Measurements from ENCODE around the gene FIZ1. TPM values are rescaled to one million over a fixed set of nuclear protein-coding genes. Genes with fewer than 3 reads are reported as not detected.

FIZ1 gene
- total and polyA plus RNA-seq, 4 donors: 2.8 to 13.2 (median 12.7) TPM

GRCh38 chr19:55617426-55617825 is 18.1 kb upstream of the FIZ1 start:
- Histone ChIP-seq H3K9me3 (ENCODE audit: control insufficient read depth, low read length) (no peaks in the 10 kb centered on the region), H3K4me3 (ENCODE audit: low read length in 2 of 2) (no peak overlapping the region), H3K36me3 (ENCODE audit: control insufficient read depth in 1 of 2, insufficient read depth in 2 of 2, low read length in 1 of 2) (peaks cover 0 to 6% of the 10 kb centered on the region in 2 donors), H3K27ac (ENCODE audit: low read depth in 1 of 2, low read length in 2 of 2) (no peak overlapping the region), H3K27me3 (ENCODE audit: control insufficient read depth in 1 of 2, insufficient read depth in 2 of 2, low read length in 1 of 2) (no peaks in the 10 kb centered on the region), H3K4me1 (ENCODE audit: control insufficient read depth in 1 of 2, insufficient read depth in 2 of 2, low read length in 2 of 2) (no peaks in the 10 kb centered on the region)
- ATAC-seq (ENCODE audit: low FRiP score) (no peak), DNase-seq (no peak)
- WGBS, 2 donors: 85 to 88% methylated on average over 8 of the region's 8 CpGs
- intact Hi-C loops (cut with DNase I): no loop called here

- Histone ChIP-seq H3K9me3 (ENCODE audit: control insufficient read depth, low read length) (no peaks in the 10 kb centered on the region), H3K4me3 (ENCODE audit: low read length in 2 of 2) (no peak overlapping the region), H3K27me3 (ENCODE audit: control insufficient read depth in 1 of 2, insufficient read depth in 2 of 2, low read length in 1 of 2) (no peaks in the 10 kb centered on the region), H3K36me3 (ENCODE audit: control insufficient read depth in 1 of 2, insufficient read depth in 2 of 2, low read length in 1 of 2) (peaks cover 0 to 6% of the 10 kb centered on the region in 2 donors), H3K4me1 (ENCODE audit: control insufficient read depth in 1 of 2, insufficient read depth in 2 of 2, low read length in 2 of 2) (no peaks in the 10 kb centered on the region), H3K27ac (ENCODE audit: low read depth in 1 of 2, low read length in 2 of 2) (no peak overlapping the region)
- intact Hi-C loops (cut with DNase I): no loop called here
- WGBS, 2 donors: 96 to 97% methylated on average over 38 of the region's 38 CpGs
- DNase-seq: no peak
- no peak for ATAC-seq (ENCODE audit: low FRiP score)
These were observed 17.1 kb upstream of the FIZ1 start for GRCh38 chr19:55616395-55616875.

DNA sequence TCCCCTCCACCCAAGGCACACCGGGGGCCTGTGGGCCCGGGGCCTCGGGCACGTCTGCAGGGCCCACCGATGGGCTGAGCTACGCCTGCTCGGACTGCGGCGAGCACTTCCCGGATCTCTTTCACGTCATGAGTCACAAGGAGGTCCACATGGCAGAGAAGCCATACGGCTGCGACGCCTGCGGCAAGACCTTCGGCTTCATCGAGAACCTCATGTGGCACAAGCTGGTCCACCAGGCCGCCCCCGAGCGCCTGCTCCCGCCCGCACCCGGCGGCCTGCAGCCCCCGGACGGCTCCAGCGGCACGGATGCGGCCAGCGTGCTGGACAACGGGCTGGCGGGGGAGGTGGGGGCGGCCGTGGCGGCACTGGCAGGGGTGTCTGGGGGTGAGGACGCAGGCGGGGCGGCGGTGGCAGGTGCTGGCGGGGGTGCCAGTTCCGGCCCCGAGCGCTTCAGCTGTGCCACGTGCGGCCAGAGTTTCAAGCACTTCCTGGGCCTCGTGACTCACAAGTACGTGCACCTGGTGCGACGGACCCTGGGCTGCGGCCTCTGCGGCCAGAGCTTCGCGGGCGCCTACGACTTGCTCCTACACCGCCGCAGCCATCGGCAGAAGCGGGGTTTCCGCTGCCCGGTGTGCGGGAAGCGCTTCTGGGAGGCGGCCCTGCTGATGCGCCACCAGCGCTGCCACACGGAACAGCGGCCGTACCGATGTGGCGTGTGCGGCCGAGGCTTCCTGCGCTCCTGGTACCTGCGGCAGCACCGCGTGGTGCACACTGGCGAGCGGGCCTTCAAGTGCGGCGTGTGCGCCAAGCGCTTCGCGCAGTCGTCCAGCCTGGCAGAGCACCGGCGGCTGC is 16.5 kb upstream of the FIZ1 start:
- Histone ChIP-seq H3K4me3 (ENCODE audit: low read length in 2 of 2) (no peak overlapping the region), H3K36me3 (ENCODE audit: control insufficient read depth in 1 of 2, insufficient read depth in 2 of 2, low read length in 1 of 2) (peaks cover 0 to 6% of the 10 kb centered on the region in 2 donors), H3K4me1 (ENCODE audit: control insufficient read depth in 1 of 2, insufficient read depth in 2 of 2, low read length in 2 of 2) (no peaks in the 10 kb centered on the region), H3K27me3 (ENCODE audit: control insufficient read depth in 1 of 2, insufficient read depth in 2 of 2, low read length in 1 of 2) (no peaks in the 10 kb centered on the region), H3K27ac (ENCODE audit: low read depth in 1 of 2, low read length in 2 of 2) (no peak overlapping the region), H3K9me3 (ENCODE audit: control insufficient read depth, low read length) (no peaks in the 10 kb centered on the region)
- ATAC-seq (ENCODE audit: low FRiP score) (no peak), DNase-seq (no peak)
- intact Hi-C loops (cut with DNase I): no loop called here
- 97% methylated on average over 84 to 88 of the region's 88 CpGs for WGBS, 2 donors

DNA sequence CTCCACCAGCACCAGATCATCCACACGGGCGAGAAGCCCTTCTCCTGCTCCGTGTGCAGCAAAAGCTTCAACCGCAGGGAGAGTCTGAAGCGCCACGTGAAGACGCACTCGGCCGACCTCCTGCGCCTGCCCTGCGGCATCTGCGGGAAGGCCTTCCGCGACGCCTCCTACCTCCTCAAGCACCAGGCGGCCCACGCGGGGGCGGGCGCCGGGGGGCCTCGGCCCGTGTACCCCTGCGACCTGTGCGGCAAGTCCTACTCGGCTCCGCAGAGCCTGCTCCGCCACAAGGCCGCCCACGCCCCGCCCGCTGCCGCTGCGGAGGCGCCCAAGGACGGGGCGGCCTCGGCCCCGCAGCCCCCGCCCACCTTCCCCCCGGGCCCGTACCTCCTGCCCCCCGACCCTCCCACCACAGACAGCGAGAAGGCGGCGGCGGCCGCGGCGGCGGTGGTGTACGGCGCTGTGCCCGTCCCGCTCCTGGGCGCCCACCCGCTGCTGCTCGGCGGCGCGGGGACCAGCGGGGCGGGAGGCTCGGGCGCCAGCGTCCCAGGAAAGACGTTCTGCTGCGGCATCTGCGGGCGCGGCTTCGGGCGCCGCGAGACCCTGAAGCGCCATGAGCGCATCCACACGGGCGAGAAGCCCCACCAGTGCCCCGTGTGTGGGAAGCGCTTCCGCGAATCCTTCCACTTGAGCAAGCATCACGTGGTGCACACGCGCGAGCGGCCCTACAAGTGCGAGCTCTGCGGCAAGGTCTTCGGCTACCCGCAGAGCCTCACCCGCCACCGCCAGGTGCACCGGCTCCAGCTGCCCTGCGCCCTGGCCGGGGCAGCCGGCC is 15.6 kb upstream of the FIZ1 start:
- H3K4me1 ChIP-seq (ENCODE audit: control insufficient read depth in 1 of 2, insufficient read depth in 2 of 2, low read length in 2 of 2): no peaks in the 10 kb centered on the region
- no peak overlapping the region for H3K27ac ChIP-seq (ENCODE audit: low read depth in 1 of 2, low read length in 2 of 2)
- no peaks in the 10 kb centered on the region for H3K27me3 ChIP-seq (ENCODE audit: control insufficient read depth in 1 of 2, insufficient read depth in 2 of 2, low read length in 1 of 2)
- H3K36me3 ChIP-seq (ENCODE audit: control insufficient read depth in 1 of 2, insufficient read depth in 2 of 2, low read length in 1 of 2): peaks cover 0 to 6% of the 10 kb centered on the region in 2 donors
- no peak for DNase-seq
- ATAC-seq (ENCODE audit: low FRiP score): no peak
- H3K9me3 ChIP-seq (ENCODE audit: control insufficient read depth, low read length): no peaks in the 10 kb centered on the region
- whole genome bisulfite sequencing, 2 donors: 97% methylated on average over 81 to 98 of the region's 98 CpGs
- no peak overlapping the region for H3K4me3 ChIP-seq (ENCODE audit: low read length in 2 of 2)
- intact Hi-C loops (cut with DNase I): no loop called here

DNA sequence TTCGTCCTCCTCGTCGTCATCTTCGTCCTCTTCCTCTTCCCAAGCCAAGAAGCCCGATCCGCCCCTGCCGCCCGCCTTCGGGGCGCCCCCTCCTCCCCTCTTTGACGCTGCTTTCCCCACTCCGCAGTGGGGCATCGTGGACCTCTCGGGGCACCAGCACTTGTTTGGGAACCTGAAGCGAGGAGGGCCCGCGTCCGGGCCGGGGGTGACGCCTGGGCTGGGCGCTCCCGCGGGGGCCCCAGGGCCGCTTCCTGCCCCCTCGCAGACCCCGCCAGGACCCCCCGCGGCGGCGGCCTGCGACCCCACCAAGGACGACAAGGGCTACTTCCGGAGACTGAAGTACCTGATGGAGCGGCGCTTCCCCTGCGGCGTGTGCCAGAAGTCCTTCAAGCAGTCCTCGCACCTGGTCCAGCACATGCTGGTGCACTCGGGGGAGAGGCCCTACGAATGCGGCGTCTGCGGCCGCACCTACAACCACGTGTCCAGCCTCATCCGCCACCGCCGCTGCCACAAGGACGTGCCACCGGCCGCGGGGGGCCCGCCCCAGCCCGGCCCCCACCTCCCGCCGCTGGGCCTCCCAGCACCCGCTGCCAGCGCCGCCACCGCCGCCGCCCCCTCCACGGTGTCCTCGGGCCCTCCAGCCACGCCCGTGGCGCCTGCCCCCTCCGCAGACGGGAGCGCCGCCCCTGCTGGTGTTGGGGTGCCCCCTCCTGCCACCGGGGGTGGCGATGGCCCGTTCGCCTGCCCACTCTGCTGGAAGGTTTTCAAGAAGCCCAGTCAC is 14.8 kb upstream of the FIZ1 start:
- ATAC-seq (ENCODE audit: low FRiP score) (no peak), DNase-seq (no peak)
- H3K27me3 ChIP-seq (ENCODE audit: control insufficient read depth in 1 of 2, insufficient read depth in 2 of 2, low read length in 1 of 2): no peaks in the 10 kb centered on the region
- H3K9me3 ChIP-seq (ENCODE audit: control insufficient read depth, low read length): no peaks in the 10 kb centered on the region
- H3K27ac ChIP-seq (ENCODE audit: low read depth in 1 of 2, low read length in 2 of 2): no peak overlapping the region
- no peak overlapping the region for H3K4me3 ChIP-seq (ENCODE audit: low read length in 2 of 2)
- 93 to 94% methylated on average over 70 to 75 of the region's 75 CpGs for WGBS, 2 donors
- H3K4me1 ChIP-seq (ENCODE audit: control insufficient read depth in 1 of 2, insufficient read depth in 2 of 2, low read length in 2 of 2): no peaks in the 10 kb centered on the region
- peaks cover 0 to 7% of the 10 kb centered on the region in 2 donors for H3K36me3 ChIP-seq (ENCODE audit: control insufficient read depth in 1 of 2, insufficient read depth in 2 of 2, low read length in 1 of 2)
- intact Hi-C loops (cut with DNase I): no loop called here

DNA sequence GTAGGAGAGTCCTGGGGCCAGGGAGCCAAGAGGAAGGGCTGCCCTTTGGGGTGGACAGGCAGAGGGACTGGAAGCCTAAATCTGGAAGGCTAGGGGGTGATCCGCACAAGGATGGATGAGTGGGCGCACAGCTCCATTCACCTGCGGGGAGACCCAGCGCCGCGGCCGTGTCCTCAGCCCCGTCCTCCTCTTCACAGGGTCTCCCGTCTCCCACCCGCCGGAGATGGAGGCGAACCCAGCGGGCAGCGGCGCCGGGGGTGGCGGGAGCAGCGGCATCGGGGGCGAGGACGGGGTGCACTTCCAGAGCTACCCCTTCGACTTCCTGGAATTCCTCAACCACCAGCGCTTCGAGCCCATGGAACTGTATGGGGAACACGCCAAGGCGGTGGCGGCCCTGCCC is 14.1 kb upstream of the FIZ1 start:
- Histone ChIP-seq H3K27ac (ENCODE audit: low read depth in 1 of 2, low read length in 2 of 2) (no peak overlapping the region), H3K4me1 (ENCODE audit: control insufficient read depth in 1 of 2, insufficient read depth in 2 of 2, low read length in 2 of 2) (no peaks in the 10 kb centered on the region), H3K36me3 (ENCODE audit: control insufficient read depth in 1 of 2, insufficient read depth in 2 of 2, low read length in 1 of 2) (peaks cover 0 to 7% of the 10 kb centered on the region in 2 donors), H3K27me3 (ENCODE audit: control insufficient read depth in 1 of 2, insufficient read depth in 2 of 2, low read length in 1 of 2) (no peaks in the 10 kb centered on the region), H3K4me3 (ENCODE audit: low read length in 2 of 2) (no peak overlapping the region), H3K9me3 (ENCODE audit: control insufficient read depth, low read length) (no peaks in the 10 kb centered on the region)
- intact Hi-C loops (cut with DNase I): no loop called here
- DNase-seq (no peak), ATAC-seq (ENCODE audit: low FRiP score) (no peak)
- 93 to 97% methylated on average over 20 to 27 of the region's 27 CpGs for WGBS, 2 donors

DNA sequence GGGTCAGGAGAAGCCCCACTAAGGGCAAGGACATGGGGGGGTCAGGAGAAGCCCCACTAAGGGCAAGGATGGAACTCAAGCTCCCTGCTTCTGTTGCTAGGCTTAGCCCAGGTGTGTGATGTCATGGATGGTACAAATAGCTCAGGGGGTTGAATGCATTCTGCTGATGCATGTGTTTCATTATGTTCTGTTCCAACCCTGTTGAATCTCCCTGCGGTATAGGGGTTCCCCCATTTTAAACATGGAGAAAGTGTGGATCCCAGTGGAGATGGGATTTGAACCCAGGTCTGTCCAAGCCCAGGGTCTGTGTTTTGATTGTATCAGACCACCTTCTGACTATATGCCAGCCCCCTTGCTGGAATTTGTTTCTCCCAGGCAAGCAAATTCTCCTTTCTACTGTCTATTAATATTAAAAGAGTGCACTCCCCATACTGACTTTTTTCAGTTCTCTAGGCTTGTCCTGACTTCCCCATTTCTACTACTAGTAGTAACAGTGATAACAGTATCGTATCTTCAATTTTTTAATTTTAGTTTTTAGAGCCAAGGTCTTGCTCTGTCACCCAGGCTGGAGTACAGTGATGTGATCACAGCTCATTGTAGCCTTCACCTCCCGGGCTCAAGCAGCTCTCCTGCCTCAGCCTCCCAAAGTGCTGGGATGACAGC is 12.8 kb upstream of the FIZ1 start:
- no peak for DNase-seq
- no peaks in the 10 kb centered on the region for H3K9me3 ChIP-seq (ENCODE audit: control insufficient read depth, low read length)
- H3K36me3 ChIP-seq (ENCODE audit: control insufficient read depth in 1 of 2, insufficient read depth in 2 of 2, low read length in 1 of 2): peaks cover 0 to 7% of the 10 kb centered on the region in 2 donors
- no peak for ATAC-seq (ENCODE audit: low FRiP score)
- H3K27me3 ChIP-seq (ENCODE audit: control insufficient read depth in 1 of 2, insufficient read depth in 2 of 2, low read length in 1 of 2): no peaks in the 10 kb centered on the region
- WGBS, 2 donors: 76 to 79% methylated on average over 3 of the region's 3 CpGs
- no peak overlapping the region for H3K4me3 ChIP-seq (ENCODE audit: low read length in 2 of 2)
- no peaks in the 10 kb centered on the region for H3K4me1 ChIP-seq (ENCODE audit: control insufficient read depth in 1 of 2, insufficient read depth in 2 of 2, low read length in 2 of 2)
- intact Hi-C loops (cut with DNase I): no loop called here
- H3K27ac ChIP-seq (ENCODE audit: low read depth in 1 of 2, low read length in 2 of 2): no peak overlapping the region

Data from aorta (tissue), 5 donors.